GM11168 (cell line): ENCODE results near the gene USP15.

Source experiments
- in situ Hi-C: fragments of 300-500 bp; cut with MboI; formaldehyde crosslinking; loops from one replicate; pipeline ENCODE4 v1.12.0; 2022; ENCODE audit warnings: low sequenced_read_pairs; ENCODE audit not compliant: unreplicated experiment

The USP15 gene

DNA sequence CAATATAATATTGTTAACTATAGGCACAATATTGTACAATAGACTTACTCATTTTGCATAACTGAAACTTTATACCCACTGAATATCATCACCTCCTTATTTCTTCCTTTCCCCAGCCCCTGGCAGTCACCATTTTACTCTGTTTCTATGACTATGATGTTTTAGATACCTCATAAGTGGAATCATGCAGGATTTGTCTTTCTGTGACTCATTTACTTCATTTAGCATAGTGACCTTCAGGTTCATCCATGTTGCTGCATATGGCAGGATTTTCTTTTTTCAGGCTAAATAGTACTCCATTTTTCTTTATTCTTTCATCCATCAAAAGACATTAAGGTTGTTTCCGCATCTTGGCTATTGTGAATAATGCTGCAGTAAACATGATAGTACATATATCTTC, 18.9 kb downstream of the USP15 start:
- in situ Hi-C loops: no loop called here

DNA sequence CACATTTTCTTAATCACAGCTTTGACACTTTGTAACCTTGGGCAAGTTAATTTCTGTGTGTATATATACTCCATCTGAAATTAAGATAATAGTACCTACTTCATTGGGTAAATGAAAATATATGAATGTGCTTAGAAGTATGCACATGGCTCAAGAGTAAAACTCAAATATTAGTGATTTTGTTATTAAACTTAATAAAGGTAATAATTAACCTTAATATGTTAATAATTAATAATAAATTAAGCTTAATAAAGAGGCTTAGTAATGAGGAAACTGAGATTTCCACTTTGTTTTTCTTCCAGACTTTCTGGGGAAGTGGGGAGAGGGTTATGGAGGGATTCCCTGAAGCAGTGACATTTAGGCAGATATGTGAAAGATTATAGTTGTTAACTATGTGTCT, 19.8 kb downstream of the USP15 start:
- in situ Hi-C loops: no loop called here

DNA sequence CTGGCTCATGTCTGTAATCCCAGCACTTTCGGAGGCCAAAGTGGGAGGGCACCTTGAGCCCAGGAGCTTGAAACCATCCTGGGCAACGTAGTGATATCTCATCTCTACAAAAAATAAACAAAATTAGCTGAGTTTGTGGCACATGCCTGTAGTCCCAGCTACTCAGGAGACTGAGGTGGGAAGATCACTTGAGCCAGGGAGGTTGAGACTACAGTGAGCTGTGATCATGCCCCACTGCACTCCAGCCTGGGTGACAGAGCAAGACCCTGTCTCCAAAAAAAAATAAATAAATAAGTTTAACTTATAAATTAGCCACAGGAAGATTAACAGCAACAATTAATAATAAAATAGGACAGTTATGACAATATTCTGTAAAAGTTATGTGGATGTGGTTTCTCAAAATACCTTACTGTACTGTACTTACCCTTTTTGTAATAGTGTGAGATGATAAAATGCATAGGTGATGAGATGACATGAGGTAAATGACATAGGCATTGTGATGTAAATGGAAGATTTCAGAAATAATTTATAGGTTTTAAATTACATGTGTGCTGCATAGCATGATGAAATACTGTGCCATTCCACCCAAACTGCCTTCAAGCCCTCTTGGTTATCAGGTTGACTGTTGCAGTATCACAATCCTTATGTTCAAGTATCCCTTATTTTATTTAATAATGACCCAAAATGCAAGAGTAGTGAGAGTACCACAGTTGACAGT, 22.0 kb downstream of the USP15 start:
- in situ Hi-C loops: no loop called here

DNA sequence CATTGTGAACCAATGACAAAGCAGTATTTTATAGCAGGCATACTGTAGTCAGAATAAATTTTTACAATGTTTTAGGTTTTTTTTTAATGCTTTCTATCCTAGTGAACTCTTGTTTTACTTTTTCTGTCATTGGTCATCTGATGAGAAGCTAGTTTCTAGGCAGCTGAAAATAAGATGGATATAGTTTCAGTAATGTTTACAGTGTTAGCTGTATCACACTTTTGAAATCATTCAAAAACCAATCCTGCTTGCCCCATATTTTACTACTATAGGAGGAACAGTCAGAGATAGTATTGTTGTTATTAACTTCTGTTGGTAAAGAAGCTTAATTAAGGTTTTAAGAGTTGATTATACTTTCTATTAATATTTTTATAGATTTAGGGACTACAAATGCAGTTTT, 24.5 kb downstream of the USP15 start:
- in situ Hi-C loops: no loop called here

DNA sequence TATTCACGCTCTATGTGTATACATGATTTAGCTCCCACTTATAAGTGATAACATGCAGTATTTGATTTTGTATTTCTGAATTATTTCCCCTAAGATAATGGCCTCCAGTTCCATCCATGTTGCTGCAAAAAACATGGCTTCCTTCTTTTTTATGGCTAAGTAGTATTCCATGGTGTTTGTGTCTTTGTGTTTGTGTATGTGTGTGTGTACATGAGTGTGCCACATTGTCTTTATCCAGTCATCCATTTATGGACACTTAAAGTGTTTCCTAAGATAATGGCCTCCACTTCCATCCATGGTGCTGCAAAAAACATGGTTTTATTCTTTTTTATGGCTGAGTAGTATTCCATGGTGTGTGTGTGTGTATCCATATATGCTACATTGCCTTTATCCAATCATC, 25.1 kb downstream of the USP15 start:
- in situ Hi-C loops: no loop called here

DNA sequence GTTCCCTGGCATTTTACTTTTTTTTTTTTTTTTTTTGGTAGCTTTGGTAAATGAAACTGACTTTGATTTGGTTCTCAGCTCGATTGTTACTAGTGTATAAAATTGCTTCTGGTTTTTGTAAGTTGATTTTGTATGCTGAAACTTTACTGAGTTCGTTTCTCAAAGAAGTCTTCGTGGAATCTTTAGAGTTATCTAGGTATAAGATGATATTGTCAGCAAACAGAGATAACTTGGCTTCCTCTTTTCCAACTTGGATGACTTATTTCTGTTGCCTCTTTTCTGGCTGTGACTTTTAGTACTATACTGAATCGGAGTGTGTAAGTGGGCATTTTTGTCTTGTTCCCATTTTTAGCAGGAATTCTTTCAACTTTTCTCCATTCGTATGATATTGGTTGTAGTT, 28.1 kb downstream of the USP15 start:
- in situ Hi-C loops: no loop called here

DNA sequence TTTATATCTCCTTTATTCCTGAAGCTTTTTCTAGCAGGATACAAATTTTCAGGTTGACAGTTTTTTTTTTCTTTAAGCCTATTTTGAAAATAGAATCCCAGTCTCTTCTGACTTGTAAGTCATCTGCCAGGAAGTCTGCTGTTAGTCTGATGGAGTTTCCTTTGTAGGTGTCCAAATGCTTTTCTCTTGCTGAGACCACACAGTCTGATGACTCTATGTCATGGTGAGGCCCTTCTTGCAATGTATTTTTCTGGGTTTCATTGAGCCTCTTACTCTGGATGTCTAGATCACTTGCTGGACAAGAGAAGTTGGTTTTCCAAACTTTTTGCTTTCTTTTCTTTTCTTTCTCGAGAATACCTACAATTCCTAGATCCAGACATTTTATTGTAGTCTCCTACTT, 30.6 kb downstream of the USP15 start:
- in situ Hi-C loops: no loop called here

DNA sequence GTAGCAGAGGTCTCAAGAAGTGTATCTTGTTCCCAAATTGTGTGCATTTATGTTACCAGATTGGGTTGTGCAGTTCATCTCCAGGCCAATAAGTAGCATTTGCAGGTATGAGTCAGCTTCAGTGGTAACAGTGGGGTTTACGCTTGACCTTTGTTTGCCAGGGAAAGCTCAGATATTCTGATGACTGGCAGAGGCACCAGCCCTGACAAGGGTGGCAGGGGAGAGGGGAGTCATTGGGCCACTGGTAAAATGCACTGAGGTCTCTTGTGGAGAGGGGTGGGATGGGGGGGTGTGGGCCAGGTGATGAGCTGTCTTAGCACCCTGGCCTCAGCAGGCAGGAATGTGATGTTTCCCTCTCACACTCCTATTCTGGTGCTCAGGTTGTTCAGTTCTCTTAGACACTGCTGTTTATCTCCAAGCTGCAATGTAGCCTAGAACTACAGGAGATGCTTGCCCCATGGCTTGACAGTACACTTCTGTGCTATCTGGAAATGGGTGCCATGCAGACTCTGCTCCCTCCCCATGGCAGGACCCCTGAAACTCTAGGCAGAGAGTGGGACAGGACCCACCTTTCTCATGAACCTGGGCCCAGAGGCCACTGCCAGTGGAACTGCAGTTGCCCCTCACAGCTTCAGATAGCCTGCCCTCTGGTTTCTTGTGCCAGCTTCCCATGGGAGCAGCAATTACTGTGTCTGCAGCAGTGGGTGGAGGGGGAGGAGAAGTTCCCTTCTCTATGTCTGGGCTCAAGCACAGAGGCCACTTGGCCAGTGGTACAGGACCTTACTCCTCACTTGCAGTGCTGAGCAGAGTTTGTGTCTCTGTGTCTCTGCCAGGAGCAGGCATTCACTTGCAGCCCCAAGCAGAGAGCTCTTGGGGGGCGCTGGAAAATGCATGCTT, 31.9 kb downstream of the USP15 start:
- in situ Hi-C loops: no loop called here

DNA sequence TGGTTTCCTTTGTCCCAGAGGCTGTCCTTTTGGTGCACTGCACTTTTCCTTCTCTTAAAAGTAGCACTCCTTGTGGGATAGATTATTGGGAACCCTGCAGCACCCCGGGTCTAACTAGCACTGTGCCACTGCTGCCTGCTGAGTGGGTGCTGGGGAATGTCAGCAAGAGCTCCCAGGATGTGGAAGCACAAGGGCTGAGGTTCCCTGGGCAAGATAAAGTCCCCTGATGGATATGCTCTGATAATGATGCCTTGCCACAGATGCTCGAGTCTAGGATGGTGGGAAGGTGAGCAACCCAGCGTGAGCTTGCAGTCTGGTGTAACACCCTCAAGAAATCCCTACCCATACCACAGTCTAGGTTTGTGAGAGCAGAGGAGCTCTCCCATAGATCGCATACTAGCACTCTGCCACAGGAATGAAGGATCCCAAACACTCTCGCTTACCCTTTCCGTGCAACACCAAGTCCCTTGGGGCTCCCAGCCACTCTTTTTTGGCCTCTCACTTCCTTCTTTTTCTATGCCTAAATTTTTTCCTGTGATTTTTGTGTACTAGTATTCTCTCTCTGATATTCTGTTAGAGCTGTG, 32.6 kb downstream of the USP15 start:
- in situ Hi-C loops: no loop called here

DNA sequence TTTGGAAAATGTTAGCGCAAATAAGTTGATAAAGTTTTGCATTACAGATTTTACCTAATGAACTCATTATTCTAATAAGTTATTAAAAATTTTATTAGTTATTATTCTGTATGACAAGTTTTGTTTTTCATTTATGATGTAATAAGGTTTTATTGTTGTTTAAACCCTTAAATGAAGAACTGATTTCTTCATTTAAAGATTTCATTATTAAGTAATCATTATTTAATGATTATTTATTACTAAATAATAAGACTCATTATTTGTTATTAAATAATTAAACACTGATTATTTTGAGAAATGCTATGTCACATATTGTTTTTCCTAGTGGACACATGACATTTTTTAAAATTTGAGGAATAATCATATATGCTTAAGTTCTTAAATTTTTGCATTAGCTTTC, 34.2 kb downstream of the USP15 start:
- in situ Hi-C loops: no loop called here

DNA sequence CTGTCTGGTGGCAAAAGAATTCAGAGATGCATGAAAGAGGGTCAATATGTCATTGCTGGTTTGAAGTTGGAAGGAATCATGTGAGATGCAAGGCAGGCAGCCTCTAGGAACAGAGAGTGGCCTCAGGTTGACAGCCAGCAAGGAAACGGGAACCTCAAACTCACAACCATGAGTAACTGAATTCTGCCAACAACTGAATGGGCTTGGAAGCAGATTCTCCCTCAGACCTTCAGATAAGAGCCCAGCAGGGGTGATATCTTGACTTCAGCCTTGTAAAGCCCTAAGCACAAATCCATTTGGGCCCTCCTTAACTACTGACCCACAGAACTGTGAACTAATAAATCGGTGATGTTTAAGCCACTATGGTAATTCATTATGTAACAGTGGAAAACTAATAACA, 35.8 kb downstream of the USP15 start:
- in situ Hi-C loops: no loop called here

DNA sequence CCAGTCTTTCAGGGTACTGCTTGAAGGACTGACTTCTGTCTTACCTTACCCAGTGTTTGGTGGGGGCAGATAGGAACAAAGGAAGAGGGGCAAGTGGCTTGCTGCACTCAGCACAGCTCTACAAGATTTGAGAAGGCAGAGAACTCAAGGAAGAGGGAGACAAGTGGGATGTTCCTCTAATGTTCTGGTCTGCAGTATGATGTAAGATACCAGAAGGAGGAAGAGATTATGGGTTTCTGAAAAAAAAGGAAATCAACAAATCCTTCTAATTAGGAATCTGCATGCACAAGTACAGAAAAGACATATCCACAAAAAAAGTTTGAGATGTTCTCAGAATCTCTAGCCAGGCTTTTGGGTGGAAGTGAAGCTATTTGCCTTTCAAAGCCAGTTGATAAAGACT, 37.1 kb downstream of the USP15 start:
- in situ Hi-C loops: no loop called here

DNA sequence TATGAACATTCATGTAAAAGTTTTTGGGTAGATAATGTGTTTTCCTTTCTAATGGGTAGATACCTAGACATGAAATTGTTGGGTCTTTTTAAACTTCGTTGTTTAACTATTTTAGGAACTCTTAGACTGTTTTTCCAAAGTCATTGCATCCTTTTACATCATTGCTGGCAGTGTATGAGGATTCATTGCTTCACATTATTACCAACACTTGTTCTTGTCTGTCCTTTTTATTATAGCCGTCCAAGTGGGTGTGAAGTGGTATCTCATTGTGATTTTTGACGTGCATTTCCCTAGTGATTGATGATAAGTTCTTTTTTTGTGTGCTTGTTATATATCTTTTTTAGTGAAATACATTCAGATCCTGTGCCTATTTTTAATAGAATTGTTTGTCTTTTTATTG, 39.4 kb downstream of the USP15 start:
- in situ Hi-C loops: no loop called here

DNA sequence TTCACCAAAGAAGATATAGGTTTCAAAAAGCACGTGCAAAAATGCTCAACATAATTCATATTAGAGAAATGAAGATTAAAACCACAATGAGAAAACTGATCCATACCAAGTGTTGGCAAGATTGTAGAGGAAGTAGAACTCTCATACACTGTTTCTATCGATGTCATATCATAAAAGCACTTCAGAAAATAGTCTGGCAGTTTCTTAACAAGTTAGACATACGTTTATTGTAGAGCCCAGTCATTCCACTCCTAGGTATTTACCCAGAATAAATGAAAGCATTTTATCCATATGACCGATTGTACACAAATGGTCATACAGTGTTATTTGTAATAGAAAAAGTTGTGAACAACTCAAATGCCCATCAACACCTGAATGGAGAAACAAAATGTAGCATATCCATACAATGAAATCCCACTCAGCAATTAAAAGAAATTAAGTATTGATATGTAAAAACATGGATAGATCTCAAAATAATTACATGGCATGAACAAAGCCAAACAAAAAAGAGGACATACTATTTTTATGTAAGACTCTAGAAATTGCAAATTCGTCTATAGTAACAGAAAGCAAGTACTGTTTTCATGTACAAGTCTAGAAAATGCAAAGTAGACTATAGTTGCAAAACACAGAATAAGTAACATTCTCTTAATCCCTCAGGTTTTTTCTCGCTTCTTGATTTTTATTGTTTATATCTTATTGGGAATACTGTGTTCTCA, 41.0 kb downstream of the USP15 start:
- in situ Hi-C loops: no loop called here

DNA sequence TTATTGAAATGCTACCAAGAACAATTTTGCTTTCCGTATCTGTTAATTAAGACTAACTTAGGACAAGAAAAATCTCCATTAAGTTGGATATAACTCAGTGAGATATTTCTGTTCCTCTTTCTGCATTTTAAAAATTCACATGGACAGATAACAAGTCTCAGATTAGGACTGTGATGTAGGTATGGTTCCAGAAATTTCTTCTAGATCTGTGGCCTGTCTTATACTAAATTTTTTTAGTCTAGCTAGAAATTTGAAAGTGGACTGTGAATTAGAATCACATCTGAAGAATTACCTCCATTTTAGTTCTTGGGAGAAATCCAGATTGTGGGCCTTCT, 41.6 kb downstream of the USP15 start:
- in situ Hi-C loops: no loop called here

DNA sequence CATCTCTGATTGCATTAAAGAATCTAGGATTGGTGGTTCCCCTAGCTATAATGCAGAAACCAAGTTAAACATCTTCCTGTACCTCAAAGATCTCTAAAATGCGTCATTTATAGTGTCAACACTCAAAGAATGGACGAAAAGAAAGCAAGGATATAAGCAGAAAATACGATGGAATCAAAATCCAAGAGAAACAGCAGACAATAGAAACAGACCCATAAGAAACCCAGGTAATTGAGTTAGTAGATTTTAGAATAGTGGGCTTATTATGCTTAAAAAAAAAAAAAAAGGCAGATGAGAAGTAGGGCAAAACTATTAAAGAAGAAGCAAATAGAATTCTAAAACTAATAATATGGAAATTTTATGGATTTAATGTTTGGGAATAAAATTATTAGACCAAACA, 44.4 kb downstream of the USP15 start:
- in situ Hi-C loops: no loop called here

DNA sequence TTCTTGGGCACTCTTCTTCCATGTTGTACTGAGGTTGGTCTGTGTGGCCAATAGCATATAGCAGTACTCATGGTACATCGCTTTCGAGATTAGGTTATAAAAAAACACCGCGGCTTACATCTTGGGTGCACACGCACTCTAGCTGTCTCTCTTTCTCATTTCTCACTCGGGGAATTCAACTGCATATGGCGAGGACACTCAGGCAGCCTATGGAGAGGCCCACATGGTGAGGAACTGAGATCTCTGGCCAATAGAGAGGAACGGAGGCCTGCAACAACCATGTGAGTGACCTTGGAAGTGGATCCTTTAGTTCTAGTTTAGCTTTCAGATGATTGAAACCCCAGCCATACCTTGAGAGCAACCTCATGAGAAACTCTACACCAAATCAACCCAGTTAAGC, 45.6 kb downstream of the USP15 start:
- in situ Hi-C loops: no loop called here

DNA sequence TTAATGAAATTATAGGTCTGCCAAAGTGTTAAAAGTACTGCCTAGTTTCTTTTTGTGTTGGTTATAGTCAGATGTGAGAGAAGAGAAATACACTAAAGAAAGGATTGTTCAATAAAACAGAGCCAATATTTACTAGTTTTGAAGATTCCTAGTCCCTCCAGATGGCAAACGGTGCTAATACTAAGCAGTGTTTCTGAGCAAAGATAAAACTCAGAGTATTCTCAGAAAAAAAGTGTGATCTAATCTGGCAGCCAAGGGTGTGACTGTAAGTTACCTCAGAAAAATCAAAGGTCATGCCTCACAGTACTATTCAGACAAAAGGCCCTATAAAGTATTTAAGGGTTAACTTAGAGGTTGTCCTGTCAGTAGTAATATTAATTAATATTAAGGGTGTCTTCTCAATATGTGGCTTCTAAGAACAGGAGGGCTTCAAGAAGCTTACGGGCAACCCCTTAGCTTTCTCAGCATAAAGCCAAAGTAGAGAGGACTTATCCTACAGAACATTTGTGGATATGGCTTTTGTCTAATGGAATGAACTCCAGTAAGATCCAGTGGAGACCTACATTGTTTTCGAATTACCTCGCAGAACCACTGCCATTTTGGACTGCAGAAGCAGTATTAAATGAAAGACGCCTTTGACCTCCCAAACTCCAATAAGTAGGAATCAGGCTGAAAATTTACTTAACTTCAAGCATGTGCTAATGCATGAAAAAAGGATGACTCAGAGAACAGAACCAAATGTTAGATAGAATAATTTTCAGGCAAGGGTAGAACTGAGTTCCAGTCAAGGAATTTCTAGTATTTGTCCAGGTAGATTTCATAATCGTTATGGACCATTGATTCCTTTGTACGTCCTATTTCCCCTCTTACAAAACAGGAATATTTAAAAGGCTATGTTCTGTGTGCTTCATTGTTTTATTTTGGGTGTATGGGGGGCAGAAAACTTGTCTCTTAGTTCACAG, 46.6 kb downstream of the USP15 start:
- in situ Hi-C loops: no loop called here

DNA sequence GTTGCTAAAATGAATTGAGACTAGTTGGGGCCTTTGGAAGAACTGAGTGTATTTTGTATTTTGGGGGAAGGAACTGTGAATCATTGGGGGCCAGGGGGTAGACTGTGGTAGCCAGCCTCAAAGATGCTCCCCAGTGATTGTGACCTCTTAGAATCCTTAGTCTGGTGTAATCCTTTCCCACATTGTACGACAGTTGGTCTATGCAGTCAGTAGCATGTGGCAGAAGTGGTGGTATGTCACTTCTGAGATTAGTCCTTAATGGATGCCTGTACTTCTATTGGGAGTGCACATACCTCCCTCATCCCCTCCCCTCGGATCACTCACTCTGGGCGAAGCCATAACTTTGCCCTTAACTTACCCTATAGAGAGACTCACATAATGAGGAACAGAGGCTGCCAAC, 48.0 kb downstream of the USP15 start:
- in situ Hi-C loops: no loop called here
